PC-9 (cell line): ENCODE data around the gene AGPAT3.

ENCODE experiments used
- EZH2 ChIP-seq: fragments of 200-600 bp; sonication (generic); IDR thresholded peaks from 2 replicates; pipeline ENCODE4 v1.8.0; 2017; ENCODE audit warnings: antibody characterized with exemption, low read depth
- TF ChIP-seq, protein P1 (sequence below): fragments of 200-600 bp; sonication (generic); conservative IDR thresholded peaks from 2 replicates; pipeline ENCODE4 v1.6.1; 2017; ENCODE audit warnings: mixed run types, antibody characterized with exemption, mild to moderate bottlenecking, moderate library complexity

DNA sequence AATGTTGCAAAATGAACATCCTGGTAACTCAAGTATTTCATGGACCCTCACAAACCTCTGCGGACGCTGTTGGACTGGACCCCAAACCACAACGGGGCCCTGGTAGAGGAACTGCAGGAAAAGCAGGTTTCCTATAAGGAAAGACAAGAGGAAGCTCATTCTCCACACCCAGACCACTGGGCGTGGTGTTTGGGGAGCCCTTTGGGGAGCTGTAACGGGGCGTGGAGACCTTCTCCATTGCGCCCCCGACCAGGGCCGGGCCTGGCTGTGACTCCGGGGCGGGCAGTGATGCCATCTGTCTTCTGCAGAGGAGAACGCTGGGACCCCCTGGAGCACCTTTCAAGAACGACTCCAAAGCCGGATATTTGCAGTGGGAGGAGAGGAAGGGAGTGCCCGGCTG lies 30.0 kb upstream of the AGPAT3 start:
- TF ChIP-seq, protein P1, sequence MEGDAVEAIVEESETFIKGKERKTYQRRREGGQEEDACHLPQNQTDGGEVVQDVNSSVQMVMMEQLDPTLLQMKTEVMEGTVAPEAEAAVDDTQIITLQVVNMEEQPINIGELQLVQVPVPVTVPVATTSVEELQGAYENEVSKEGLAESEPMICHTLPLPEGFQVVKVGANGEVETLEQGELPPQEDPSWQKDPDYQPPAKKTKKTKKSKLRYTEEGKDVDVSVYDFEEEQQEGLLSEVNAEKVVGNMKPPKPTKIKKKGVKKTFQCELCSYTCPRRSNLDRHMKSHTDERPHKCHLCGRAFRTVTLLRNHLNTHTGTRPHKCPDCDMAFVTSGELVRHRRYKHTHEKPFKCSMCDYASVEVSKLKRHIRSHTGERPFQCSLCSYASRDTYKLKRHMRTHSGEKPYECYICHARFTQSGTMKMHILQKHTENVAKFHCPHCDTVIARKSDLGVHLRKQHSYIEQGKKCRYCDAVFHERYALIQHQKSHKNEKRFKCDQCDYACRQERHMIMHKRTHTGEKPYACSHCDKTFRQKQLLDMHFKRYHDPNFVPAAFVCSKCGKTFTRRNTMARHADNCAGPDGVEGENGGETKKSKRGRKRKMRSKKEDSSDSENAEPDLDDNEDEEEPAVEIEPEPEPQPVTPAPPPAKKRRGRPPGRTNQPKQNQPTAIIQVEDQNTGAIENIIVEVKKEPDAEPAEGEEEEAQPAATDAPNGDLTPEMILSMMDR: no peak
- no peak for TF ChIP-seq EZH2
